HG02678 (cell line): Measurements from ENCODE around the gene DHH.
"Not testable (repeated sequence)": the region's sequence is repeated elsewhere in the genome, so short reads cannot be mapped to it uniquely, and the experiment has no call there.

Source experiments
- ATAC-seq: cut with Tn5 transposase; IDR thresholded peaks from one replicate; pipeline ENCODE4 v1.9.1; 2021; ENCODE audit warnings: mild to moderate bottlenecking, moderate library complexity; ENCODE audit not compliant: unreplicated experiment

Gene DHH

DNA sequence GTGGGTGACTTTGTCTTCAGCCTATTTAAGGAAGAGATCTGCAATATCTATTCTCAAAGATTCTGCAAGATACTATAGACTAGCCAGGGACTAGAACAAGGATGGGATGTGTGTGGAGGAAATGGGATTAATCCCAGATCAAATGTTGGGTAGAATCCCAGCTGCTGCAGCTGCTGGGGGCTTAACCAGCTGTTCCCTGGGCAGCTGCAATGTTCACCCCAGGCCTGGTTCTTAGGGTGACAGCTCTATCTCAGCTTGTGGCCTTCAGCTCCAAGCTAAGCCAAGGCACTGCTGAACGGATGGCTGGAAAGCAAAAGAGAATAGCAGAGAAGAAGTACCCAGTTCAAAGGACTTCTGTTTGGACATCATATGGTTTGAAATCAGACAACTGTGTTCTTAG, 14.8 kb downstream of the DHH start:
- ATAC-seq, result no peak

DNA sequence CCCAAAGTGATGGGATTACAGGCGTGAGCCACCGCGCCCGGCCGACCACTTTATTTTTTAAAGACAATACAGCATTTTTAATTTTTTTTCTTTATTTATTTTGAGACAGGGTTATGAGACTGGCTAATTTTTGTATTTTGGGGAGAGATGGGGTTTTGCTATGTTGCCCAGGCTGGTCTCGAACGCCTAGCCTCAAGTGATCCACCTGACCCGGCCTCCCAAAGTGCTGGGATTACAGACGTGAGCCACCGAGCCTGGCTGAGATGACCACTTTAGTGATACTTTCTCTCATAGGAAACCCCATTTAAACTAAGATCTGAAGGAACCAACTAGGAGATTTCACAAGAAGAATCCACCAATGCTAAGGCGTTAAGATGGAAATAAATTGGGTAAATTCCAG, 23.6 kb downstream of the DHH start:
- no peak for ATAC-seq

DNA sequence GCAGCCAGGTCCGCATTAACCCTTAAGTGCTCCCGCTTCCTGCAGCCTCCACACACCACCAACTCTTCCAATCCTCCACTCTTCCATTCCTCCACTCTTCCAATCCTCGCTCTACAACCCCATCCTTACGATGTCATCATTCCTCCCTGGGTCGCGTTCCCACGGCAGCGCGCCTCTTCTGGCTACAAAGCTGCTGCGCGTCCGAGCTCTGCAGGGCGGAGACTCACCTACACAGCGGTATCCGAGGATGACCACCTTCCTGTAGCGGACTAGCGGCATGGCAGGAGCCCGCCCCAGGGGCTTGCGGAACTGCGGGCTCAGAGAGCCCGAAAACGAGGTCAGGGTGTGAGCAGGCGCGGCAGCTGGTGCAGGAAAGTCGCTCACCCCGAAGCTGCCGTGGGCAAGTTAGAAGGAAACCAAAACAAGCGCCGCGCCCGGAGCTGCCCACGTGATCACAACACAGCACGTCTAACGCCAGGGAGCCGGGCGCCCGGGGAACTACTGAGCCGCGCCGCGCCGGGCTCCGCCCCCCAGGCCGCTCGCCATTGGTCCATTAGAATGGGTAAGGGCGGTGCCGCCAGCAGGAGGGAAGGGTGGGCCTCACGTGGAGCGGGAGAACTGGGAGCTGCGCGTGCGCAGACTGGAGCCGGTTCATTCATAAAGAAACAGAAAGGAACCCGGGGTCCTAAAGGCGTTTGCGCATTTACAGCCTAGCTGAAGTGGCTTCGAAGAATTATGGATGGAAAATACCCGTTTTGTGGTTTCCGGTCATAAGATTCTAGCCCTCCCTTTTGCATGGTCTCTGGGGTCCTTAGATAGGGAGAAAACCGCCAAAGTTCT, 24.9 kb downstream of the DHH start, which contains the start of gene RHEBL1:
Gene RHEBL1 (minus strand): TSS at position 473 of the 840 bp plus-strand sequence. CDS start 194 bp downstream, at position 279.
- peak; percentile 99 for ATAC-seq

DNA sequence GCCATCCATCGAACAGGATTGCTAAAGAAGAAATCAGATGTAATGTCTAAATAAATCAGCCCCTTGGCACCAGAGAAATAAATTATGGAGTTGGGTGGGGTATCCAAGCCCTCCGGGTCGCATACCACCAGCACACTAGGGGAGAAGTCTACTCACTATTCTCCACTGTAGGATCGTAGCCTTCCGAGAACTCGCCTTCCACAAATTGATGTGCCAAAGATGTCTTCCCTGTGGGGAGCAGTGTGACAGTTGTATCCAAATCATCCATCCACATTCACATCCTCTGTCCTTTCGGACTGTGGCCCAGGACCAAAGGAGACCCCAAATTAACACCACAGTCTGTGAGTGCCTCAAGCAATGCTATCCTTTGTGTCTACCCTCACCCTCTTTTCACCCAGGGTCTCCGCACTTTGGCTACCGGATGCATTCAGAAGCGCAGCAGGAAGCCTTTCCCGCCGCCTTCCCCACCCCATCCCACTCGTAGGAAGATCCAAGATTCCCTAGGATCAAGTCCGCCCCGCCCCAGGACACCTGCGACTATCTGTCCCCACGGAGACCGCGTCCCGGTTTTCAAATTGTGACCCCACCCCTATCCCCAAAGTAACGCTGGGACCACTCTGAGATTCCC, 25.6 kb downstream of the DHH start:
- ATAC-seq, result no peak

DNA sequence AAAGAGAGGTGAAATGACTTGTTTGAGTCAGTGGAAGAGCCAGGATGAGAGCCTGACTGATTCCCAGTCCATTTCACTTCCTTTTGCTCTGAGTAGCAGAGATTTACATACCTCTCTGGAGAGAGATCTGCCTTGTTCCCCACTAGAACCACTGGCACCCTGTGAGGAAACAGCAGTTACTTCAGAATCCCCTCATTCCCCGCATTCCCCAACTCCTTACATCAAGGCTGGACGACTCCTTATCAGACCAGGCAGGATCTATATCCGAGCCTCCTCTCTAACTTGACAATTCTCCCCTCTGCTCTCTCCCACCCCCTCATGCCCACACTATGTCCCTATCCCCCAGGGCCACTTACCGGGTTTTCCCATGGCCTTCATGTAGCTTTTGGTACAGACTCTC, 28.5 kb downstream of the DHH start:
- no peak for ATAC-seq

DNA sequence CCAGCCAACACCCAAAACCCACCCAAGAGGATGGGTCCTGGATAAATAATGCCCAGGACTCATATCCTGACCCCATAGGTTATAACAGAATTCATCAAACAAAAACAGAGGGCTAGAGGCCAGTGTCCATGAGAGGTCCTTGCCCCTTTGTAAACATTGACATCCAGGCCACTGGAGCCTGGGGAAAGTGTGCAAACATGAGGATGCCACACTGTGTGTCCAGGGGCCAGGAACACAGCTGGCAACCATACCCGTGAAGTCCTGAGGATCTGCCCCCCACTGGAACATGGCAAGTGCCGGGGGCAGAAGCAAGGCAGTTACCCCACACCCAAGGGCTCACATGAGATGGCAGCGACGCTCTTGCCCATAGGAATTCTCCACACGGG, 29.8 kb downstream of the DHH start:
- no peak for ATAC-seq

DNA sequence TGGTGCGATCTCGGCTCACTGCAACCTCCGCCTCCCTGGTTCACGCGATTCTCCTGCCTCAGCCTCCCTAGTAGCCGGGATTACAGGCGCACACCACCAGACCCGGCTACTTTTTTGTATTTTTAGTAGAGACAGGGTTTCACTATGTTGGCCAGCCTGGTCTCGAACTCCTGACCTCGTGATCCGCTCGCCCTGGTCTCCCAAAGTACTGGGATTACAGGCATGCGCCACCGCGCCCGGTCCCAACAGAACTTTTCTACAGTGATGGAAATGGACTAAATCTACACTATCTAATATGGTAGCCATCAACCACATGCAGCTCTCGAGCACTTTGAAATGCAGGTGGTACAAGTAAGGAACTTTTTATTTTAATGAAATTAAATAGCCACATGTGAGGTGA, 32.7 kb downstream of the DHH start:
- ATAC-seq, result not testable (repeated sequence)

DNA sequence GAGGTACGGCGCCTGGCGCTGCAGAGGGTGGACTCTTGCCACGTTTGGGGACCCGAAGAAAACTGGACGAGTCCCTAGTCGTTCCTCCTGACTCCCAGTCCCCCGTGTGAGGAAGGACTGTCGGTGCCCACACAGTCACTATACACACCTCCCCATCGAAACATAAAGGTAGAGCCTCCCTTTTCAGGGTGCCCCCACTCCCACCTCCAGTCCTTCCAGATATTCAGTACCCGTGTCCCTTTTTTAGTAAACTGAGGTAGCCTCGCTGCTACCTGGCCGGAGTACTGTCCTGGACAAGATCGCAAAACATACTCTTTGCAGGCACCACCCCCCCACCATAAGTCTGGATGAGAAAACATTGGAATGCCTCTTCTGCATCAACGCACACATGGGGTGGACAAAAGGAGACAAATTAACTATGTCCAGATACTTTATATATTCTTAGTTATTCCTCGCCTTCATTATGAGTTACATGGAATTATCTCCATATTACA, 33.4 kb downstream of the DHH start:
- no peak for ATAC-seq

DNA sequence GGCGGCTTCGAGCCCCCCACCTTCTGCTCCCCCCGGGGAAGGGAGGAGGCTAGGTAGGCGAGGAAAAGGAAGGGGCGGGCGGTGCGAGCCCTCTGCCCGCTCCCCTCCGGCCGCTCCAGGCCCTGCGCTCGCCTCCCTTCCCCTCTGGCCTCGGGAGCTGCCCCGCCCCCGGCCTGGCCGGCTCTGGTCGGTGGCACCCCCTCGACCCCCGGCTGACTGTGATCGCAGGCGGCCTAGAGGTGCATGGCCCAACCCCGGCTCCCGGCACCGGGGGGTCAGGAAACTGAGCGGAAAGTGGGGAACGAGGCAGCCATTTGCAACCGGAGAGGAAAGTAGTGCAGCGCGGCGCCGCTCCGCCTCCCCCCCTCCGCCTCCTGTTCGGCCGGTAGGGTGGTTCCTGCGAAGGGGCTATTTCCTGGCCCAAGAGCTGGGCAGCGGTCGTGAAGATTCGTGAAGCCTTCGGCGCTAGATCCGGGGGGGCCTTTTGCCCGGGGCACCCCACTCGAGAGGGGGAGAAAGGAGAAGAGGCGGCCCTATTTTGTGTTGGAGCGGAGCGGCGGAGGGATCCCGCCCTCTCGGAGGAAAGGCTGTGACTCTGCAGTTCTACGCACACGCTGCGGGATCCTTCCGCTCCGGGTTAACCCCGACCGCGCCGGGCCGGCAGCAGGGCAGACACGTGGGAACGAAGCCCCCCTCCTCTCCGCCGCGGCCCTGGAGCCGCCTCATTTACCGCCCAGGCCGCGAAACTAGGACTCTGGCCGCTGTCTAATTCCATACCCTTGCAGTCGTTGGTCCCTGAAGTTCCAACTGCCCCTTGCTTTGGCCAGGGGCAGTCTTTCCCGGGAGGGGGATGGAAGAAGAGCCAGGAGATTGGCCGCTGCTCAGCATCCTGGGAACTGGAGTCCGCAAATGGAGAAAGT, 34.1 kb downstream of the DHH start, which contains the start of gene KMT2D:
Gene KMT2D (minus strand): TSS at position 558 of the 920 bp plus-strand sequence. CDS start 5,470 bp downstream, outside the sequence.
- peak; percentile 60 for ATAC-seq

DNA sequence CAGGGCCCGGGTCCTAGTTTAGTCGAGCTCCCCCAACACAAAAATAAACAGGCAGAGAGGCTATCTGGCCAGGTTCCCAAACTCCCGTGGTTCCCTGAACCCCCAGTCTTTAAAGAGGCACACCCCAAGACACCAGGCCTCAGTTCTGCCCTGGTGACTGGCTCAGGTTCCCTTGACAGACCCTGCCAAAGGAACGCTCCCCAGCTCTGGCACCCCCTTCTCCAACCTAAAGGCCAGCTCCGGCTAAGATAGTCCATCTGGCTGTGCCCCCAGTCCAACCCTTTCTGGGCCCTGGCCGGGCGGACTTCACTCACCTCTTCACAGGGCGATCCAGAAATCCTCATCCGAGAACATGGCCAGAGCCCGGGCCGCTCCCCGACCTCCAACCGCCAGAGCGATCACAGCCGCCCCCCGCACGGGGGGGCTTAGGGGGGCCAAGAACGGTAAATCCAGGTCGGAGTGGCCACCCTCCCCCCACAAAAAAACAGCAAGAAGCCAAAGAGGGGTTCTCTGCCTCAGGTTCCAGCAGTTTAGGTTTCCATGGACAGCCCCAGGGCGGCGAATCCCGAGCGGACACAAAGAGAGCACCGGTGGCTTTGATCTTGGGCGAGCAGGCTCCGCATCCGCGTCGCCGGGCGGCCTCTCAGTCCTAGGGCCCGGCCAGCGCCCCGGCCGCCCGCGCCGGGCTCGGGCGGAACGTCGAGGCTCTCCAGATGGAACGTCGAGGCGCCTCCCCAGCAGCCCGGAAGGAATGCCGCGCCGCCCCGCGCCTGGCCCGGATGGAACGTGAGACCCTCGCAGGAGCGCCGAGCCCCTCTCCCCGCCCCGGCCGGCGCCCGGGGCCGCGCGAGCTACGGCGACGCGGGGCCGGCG, 35.1 kb downstream of the DHH start:
- ATAC-seq, result peak; percentile 8

DNA sequence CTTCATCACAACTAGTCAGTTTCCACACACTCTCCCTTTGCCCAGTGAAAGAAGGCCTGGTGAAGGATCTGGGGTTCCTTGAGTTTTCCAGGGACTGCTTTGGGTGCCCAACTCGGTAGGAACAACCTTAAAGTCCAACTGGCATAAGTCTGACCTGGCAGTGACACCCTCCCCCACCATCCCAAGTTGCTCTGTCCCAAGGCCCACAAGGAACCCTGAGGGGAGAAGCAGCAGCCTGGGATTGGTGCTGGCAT, 35.6 kb downstream of the DHH start:
- no peak for ATAC-seq

DNA sequence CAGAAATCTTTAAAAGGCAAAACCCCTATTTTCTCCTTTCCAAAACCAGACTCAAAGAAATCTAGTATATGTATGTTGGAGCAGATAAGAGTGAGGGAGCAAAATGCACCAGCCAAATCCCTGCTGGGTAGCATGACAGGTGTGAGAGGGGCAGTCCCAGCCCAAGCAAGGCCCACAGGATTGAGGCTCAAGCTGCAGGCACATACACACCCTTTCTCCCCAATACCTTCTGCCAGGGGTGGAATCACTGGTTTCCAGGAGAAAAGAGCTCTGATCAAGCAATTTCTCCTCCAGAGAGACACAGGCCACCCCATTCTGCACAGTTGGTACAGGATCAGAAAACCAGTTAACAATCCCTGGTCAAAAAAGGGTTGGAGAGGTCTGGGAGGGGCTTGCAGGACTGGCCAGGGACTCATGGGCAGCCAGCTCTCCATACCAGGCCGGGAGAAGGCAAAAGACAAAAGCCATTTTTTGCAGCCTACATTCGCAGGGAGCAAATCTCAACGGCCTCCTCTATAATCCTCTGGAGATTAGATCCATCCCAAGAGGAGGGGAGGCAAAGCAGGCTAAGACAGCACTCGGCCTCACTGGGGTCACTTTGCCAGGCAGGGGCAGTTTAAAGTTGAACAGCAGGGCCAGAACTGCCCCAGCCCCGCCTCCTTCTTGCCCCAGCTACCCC, 36.1 kb downstream of the DHH start:
- no peak for ATAC-seq

DNA sequence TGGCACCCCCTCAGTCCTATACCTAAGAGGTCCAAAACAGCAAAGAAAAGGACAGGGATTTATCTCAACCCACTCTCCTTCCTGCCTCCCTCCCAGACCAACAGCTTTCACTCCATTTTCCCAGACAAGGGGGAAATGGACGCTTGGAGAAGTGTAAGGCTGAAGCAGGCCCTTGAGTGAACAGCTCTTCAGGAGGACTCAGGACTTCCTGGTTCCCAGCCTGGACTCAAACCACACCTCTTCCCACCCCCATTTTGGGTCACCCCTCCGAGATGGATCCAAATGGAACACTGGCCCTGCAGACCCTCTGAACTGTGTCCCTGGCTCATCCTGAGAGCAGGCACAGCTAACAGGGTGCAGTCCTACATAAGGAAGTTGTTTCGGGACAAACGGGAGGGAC, 36.7 kb downstream of the DHH start:
- ATAC-seq, result no peak

DNA sequence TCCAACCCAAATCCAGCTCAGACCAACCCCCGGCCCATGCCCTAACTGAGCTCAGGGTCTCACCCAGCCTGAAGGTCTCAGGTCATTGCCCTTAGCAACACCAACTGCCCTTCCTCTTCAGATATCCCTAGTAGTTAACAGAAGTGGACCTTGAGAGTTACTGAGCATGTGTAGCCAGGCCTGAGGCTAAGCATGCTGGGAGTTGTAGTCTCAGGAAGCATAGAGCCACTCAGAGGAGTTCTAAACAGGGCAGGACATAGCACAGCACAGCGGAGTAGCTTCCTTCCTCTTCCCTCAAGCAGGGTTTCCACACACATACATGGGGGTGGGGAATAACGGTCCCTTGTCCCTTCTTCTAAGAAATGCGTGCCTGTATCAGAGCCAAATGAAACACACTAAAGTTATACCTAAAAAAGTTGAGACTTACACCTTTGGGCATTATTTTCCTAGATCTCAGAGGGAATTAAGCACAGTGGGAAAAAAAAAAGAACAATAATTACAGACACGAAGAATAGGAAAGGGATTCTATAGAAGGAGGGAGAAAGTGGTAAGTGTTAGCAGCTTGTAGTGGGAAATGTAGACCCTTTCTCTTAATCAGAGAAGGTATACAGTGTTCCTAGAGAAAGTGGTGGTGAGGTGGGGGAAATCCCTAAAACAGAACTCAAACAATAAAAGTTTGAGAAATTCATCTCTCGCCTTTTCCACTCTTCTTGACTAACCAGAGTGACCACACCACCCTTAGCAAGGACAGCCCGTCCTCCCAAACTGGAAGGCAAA, 38.4 kb downstream of the DHH start:
- ATAC-seq, result peak; percentile 73

DNA sequence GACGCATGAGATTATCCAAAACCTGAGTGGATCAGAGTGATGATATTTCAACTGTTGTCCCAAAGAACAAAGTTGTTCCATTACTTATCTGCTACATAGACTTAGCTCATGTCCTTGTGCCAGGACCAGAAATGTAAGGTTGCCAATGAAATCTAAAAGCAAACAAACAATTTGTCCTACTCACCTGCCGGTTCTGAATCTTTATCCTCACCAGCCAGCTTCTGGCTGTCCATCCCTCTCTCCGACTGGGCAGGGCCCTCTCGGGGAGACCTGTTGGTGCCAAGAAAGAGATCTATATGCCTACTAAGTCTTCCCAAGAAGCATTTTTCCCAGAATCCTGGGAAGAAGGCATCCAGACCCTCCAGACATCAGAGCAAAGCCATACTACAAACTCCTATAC, 39.5 kb downstream of the DHH start:
- no peak for ATAC-seq

DNA sequence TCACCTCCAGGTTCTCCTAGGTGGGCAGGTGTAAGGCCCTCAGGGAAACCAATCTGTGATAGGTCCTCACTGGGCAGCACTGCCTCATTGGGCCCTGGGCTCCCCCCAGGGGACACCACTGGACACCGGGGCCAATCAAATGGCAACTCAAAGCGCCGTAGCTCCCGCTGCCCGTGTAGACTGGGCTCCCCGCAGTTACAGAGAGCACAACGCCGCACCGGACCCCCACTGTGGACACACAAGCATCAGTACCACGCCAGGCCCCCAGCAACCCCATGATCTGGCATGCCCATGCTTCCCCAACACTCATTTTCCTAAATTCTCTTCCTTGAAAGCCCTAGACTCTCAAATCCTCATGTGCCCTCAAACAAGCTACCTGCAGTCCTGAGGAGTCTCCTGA, 40.1 kb downstream of the DHH start:
- no peak for ATAC-seq

DNA sequence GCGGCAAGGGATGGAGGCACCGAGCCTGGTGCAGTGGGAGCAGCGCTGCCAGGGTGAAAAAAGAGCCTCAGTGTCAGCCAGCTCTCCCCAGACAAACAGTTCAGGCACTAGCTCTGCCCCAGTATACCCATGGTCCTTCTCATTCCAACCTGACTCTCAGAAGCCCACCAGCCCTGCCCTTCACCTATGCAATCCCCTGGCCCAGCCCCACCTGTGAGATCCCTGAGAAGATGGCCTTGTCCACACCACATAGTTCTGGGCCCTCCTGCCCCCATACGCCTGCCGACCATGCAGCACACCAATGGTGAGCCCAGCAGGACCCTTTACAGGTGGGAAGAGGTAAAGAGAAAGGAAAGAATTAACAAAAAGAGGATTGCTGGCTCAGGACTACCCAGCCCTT, 40.5 kb downstream of the DHH start:
- no peak for ATAC-seq

DNA sequence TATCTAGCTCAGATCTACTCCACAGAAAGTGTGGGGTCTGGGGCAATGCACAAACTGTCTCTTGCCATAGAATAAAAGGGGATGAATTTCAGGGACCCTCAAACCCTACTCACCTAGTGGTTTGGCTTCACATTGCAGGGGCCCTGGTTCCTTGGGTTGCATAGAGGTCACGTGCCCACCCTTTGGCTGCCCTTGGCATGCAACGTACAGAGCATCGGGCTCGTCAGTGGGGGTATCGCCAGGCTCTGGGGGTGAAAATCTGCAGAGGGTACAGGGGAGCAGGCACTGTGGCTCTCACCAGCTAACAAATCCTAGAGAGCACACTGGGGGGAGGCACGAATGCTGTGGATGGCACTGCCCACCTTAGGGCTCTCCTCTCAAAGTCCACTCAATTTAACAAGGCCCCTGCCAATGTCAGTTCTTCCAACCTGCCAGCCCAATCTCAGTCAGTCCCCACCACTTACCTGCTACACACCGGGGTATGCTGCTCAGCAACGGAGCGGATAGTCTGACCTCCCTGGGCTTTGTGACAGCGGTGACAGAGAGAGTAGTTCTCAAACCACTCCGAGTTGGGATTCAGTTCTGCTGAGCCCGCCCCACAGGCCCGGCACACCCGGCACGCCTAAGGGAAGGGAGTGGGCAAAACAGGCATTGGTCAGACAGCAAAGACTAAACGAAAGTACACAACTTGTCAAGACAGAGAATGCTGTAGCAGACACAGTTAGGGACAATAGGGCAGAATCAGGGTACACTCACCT, 42.0 kb downstream of the DHH start:
- ATAC-seq, result no peak
